B cell (primary cell): ENCODE measurements around the gene SLC4A1.

ENCODE experiments used
- EZH2 ChIP-seq: IDR thresholded peaks from 2 replicates; pipeline ENCODE4 v1.6.1; 2012; ENCODE audit warnings: borderline replicate concordance, low read depth, mild to moderate bottlenecking, moderate library complexity, low read length; ENCODE audit not compliant: insufficient read depth, poor library complexity, severe bottlenecking
- TF ChIP-seq, protein P1 (sequence below): fragments of 200-600 bp; IDR thresholded peaks from one replicate; pipeline ENCODE4 v1.8.0; 2022; ENCODE audit warnings: antibody characterized with exemption, mild to moderate bottlenecking

GRCh38 chr17:44247440-44247841 is 20.5 kb downstream of the SLC4A1 start:
- TF ChIP-seq, protein P1, sequence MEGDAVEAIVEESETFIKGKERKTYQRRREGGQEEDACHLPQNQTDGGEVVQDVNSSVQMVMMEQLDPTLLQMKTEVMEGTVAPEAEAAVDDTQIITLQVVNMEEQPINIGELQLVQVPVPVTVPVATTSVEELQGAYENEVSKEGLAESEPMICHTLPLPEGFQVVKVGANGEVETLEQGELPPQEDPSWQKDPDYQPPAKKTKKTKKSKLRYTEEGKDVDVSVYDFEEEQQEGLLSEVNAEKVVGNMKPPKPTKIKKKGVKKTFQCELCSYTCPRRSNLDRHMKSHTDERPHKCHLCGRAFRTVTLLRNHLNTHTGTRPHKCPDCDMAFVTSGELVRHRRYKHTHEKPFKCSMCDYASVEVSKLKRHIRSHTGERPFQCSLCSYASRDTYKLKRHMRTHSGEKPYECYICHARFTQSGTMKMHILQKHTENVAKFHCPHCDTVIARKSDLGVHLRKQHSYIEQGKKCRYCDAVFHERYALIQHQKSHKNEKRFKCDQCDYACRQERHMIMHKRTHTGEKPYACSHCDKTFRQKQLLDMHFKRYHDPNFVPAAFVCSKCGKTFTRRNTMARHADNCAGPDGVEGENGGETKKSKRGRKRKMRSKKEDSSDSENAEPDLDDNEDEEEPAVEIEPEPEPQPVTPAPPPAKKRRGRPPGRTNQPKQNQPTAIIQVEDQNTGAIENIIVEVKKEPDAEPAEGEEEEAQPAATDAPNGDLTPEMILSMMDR = no peak
- TF ChIP-seq EZH2 = no peak
